ENCODE data around the gene SPIRE2.

SPIRE2 gene

DNA sequence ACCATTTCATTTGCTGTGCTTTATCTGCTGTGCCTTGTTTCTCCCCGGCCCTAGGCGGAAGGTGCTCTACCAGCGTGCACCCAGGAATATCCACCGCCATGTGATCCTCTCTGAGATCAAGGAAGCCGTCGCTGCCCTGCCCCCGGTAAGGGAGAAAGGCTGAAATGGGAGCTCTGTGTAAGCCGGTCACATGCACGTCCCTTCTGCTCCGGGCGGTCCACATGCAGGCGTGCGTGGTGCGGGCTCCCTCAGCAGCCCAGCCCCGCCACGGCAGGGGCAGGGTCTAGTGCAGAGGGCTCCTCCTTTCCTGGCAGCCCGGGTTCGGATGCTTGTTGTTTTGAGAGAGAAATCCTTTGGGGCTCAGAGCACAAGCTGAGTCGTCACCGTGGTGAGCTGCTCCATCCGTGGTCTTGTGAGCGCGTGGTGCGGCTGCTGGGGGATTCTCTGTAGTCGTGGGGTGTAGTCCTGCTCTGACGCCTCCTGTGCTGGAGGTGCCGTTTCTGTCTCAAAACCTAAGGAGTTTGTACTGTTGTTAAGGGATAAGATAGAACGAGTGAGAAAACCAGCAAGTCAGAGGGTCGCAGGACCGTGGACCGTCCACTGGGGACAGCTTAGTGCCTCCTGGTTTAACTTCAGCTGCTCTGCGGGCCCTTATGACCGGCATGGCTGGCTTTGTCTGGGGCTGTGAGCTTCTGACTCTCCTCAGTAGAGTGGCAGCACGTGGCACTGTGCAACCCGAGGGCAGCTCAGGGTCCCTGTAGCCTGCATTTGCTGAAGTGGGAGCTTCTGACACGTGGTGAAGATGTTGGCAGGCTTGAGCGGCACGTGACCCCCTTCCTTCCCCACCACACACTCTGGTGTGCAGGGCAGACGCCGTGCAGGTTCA lies 78.1 kb downstream of the SPIRE2 start:
- TF ChIP-seq, protein P1, sequence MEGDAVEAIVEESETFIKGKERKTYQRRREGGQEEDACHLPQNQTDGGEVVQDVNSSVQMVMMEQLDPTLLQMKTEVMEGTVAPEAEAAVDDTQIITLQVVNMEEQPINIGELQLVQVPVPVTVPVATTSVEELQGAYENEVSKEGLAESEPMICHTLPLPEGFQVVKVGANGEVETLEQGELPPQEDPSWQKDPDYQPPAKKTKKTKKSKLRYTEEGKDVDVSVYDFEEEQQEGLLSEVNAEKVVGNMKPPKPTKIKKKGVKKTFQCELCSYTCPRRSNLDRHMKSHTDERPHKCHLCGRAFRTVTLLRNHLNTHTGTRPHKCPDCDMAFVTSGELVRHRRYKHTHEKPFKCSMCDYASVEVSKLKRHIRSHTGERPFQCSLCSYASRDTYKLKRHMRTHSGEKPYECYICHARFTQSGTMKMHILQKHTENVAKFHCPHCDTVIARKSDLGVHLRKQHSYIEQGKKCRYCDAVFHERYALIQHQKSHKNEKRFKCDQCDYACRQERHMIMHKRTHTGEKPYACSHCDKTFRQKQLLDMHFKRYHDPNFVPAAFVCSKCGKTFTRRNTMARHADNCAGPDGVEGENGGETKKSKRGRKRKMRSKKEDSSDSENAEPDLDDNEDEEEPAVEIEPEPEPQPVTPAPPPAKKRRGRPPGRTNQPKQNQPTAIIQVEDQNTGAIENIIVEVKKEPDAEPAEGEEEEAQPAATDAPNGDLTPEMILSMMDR (IDR thresholded peaks at IDR 0.05), result no peak

DNA sequence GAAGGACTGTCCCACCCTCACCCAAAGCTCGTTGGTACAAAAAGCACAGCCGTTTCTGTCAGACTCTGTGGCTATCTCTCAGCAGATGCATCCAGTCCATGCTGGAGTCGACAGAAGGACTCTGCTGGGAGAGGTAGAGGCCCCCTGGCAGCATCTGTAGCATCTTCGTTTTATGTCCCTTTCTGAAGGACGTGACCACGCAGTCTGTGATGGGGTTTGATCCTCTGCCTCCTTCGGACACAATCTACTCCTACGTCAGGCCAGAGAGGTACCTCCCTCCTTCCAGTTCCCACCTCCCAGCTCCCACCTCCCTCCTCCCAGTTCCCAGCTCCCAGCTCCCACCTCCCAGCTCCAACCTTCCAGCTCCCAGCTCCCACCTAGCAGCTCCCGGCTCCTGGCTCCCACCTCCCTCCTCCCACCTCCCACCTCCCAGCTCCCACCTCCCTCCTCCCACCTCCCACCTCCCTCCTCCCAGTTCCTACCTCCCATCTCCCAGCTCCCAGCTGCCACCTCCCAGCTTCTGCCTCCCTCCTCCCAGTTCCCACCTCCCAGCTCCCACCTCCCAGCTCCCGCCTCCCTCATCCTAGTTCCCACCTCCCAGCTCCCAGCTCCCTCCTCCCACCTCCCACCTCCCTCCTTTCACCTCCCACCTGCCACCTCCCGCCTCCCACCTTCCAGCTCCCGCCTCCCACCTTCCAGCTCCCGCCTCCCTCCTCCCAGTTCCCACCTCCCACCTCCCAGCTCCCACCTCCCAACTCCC lies 79.0 kb downstream of the SPIRE2 start:
- TF ChIP-seq, protein P1 (IDR thresholded peaks at IDR 0.05), result no peak

DNA sequence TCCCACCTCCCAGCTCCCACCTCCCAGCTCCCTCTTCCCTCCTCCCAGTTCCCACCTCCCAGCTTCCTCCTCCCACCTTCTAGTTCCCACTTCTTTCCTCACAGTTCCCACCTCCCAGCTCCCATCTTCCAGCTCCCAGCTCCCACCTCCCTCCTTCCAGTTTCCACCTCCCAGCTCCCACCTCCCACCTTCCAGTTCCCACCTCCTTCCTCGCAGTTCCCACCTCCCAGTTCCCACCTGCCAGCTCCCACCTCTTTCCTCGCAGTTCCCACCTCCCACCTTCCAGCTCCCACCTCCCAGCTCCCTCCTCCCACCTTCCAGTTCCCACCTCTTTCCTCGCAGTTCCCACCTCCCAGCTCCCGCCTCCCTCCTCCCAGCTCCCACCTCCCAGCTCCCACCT lies 80.0 kb downstream of the SPIRE2 start:
- TF ChIP-seq, protein P1 (IDR thresholded peaks at IDR 0.05), result no peak

DNA sequence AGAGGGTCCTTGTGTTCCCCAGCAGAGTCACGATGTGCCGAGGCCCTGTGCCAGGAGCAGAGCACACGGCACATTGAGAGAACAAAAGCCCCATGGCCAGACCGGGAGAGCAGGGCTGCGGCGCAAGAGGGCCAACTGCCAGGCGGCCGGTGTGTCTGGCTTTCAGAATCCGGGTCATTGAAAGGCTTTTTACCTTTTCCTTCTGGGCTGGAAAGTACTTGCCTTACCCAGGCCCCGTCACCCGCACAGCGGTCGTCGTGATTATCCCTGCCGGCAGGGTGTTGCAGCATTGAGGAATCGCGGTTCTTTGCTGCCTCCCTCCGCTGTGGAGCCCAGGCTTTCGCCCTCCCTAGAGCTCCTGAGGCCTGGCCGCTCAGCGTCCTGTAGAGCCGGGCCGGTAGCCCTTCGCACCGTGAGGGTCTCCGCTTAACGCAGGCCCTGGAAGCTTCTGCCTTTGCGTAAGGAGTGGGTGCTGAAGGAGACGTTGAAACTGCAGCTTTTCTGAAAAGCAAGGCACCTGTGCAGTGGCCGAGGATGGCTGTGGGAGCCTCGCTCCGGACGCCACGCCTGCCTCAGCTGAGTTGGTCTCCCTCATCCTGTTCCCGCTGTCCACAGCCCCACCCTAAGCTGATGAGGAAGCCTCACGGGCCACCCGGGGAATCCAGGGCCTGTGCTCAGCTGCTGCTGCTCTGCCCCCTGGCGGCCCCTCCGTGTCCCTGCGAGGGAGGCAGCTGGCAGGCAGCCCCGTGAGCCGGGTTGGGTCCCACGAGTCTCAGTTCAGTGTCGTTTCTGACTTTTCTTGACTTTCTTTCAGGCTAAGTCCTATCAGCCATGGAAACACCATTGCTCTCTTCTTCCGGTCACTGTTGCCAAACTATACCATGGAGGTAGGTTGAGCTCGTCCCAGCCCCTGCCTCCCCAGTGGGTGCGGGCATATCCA lies 81.8 kb downstream of the SPIRE2 start:
- TF ChIP-seq, protein P1 (IDR thresholded peaks at IDR 0.05), result peak; percentile 93

DNA sequence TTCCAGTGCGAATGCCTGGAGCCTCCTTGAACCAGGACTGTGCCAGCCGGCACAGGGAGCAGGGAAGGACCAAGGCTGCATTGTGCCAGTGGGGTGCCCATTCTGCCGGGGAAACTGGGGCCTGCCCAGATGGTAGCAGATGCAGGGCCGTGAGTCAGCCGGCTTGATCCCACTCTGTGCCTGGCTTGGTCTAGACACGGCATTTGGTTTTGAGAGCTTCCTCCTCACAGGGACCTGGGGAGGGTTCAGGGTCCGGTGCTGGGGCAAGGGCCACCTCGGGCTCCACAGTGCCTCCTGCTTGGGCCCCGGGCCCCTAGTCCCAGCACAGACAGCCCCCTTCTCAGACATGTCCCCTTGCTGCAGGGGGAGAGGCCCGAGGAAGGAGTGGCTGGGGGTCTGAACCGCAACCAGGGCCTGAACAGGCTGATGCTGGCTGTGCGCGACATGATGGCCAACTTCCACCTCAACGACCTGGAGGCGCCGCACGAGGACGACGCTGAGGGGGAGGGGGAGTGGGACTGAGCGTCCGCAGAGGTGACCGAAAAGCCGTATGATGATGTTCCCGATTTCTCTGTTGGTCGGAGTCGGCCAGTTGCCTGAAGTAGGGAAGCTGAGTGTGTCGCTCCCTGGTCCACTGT lies 82.6 kb downstream of the SPIRE2 start:
- TF ChIP-seq, protein P1 (IDR thresholded peaks at IDR 0.05), result no peak

DNA sequence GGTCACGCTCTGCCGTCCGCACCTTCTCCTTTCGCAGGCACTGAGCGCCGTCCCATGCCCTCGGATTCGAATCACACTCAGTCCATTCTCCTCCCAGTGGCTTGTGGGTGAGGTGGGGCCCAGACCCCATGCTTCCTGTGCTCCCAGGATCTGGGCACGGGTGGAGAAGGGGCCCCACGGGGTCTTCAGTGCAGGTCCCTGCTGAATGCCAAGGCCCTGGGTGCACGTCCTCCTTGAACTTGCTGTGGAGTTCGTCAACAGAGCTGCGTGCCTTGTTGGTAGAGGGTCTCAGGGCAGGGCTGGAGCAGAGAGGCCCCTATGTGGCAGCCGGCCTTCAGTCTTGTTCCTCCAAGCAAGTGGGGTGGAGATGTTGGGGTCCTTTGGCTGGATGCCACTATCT lies 83.1 kb downstream of the SPIRE2 start:
- TF ChIP-seq, protein P1 (IDR thresholded peaks at IDR 0.05), result no peak

Data from LNCAP (cell line).